Activated CD8-positive, alpha-beta memory T cell treated with anti-CD3 and anti-CD28 coated beads, Interleukin-2, amount 50 U/mL, for 24 hours (primary cell): ENCODE measurements around the gene ACYP2.

Source experiments
- DNase-seq: peaks from one replicate; pipeline ENCODE4 v3.0.0-alpha.2; 2020; ENCODE audit errors: extremely low read depth

The ACYP2 gene

GRCh38 chr2:54149638-54150441 lies 34.4 kb downstream of the ACYP2 start:
- DNase-seq = no peak

- DNase-seq = no peak
These were observed 42.9 kb downstream of the ACYP2 start for GRCh38 chr2:54158311-54158710.

- DNase-seq = no peak
These were observed 46.4 kb downstream of the ACYP2 start for GRCh38 chr2:54161660-54162424.

GRCh38 chr2:54164106-54164505 lies 48.7 kb downstream of the ACYP2 start:
- no peak for DNase-seq

- DNase-seq = no peak
These were observed 50.8 kb downstream of the ACYP2 start for GRCh38 chr2:54166121-54166773.

GRCh38 chr2:54176577-54176976 lies 61.2 kb downstream of the ACYP2 start:
- no peak for DNase-seq

- DNase-seq = no peak
These were observed 67.9 kb downstream of the ACYP2 start for GRCh38 chr2:54183281-54183680.

- DNase-seq = no peak
These were observed 68.6 kb downstream of the ACYP2 start for GRCh38 chr2:54183972-54184371.

GRCh38 chr2:54185105-54185504 lies 69.7 kb downstream of the ACYP2 start:
- DNase-seq = no peak

- no peak for DNase-seq
These were observed 71.9 kb downstream of the ACYP2 start for GRCh38 chr2:54187331-54187730.

- no peak for DNase-seq
These were observed 74.1 kb downstream of the ACYP2 start for GRCh38 chr2:54189539-54189938.

- no peak for DNase-seq
These were observed 76.1 kb downstream of the ACYP2 start for GRCh38 chr2:54191361-54192135.

- no peak for DNase-seq
These were observed 79.6 kb downstream of the ACYP2 start for GRCh38 chr2:54194761-54195750.

- no peak for DNase-seq
These were observed 81.2 kb downstream of the ACYP2 start for GRCh38 chr2:54196646-54197045.

GRCh38 chr2:54204476-54204875 lies 89.1 kb downstream of the ACYP2 start:
- DNase-seq = no peak

- DNase-seq = no peak
These were observed 91.2 kb downstream of the ACYP2 start for GRCh38 chr2:54206596-54206995.

GRCh38 chr2:54207666-54208195 lies 92.3 kb downstream of the ACYP2 start:
- DNase-seq = no peak

GRCh38 chr2:54208364-54209240 lies 93.2 kb downstream of the ACYP2 start:
- DNase-seq = no peak

GRCh38 chr2:54209379-54209778 lies 94.0 kb downstream of the ACYP2 start:
- no peak for DNase-seq
